ENCODE data around the gene STOM.

DNA sequence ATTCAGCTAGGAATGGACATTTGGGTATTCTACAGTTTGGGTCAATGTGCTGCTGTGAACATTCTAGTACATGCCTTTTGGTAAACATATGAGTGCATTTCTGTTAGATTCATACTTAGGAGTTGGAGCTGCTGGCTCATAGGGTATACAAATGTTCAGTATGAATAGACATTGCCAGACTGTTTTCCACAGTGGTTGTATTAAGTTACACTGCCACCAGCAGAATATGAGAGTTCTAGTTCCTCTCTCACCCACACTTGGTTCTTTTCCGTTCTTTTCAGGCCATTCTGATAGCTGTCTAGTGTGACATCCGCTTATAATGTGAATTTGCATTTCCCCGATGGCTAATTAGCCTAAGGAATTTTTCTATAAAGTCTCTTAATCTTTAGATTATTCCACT, 25.0 kb downstream of the STOM start:
- TF ChIP-seq POLR2A (IDR thresholded peaks at IDR 0.05; ENCODE audit: low read depth, low read length): no peak
- no peak for TF ChIP-seq POLR2AphosphoS5 (IDR thresholded peaks at IDR 0.05; ENCODE audit: low read depth, low read length)
- TF ChIP-seq SPI1 (IDR thresholded peaks at IDR 0.05; ENCODE audit: low read depth, low read length): no peak

Data from GM12891 (cell line).